Gastrocnemius medialis (tissue), 4 donors: ENCODE measurements around the gene TM7SF3. TPM values are rescaled to one million over a fixed set of nuclear protein-coding genes. Genes with fewer than 3 reads are reported as not detected.

Source experiments
- ATAC-seq, 2 donors: fragments of 150-250 bp; one replicate each; pipeline ENCODE4 v1.9.1; 2016
- DNase-seq, 2 donors: peaks; one replicate each; pipeline ENCODE4 v3.0.0-alpha.2; 2019
- H3K27ac ChIP-seq, 4 donors: fragments of 200-600 bp; sonication (generic); 1 replicate in 1 of 4; 2 replicates in 3 of 4; pipeline ENCODE4 v1.5.1; 2016 to 2018; ENCODE audit warnings: mild to moderate bottlenecking in 2 of 4, moderate library complexity in 1 of 4
- H3K27me3 ChIP-seq, 3 donors: fragments of 200-600 bp; sonication (generic) in 2 of 3; 1 replicate in 1 of 3; 2 replicates in 2 of 3; pipeline versions ENCODE4 v1.5.1 to v1.6.0; 2016 to 2019; ENCODE audit warnings: mild to moderate bottlenecking in 1 of 3, moderate library complexity in 1 of 3
- H3K36me3 ChIP-seq, 2 donors: fragments of 200-600 bp; sonication (generic) in 1 of 2; one replicate each; pipeline ENCODE4 v1.5.1; 2017 to 2018
- H3K4me1 ChIP-seq, 2 donors: fragments of 200-600 bp; sonication (generic) in 1 of 2; one replicate each; pipeline ENCODE4 v1.5.1; 2016 to 2017; ENCODE audit warnings: mild to moderate bottlenecking in 2 of 2
- H3K4me3 ChIP-seq, 4 donors: fragments of 200-600 bp; sonication (generic) in 3 of 4; 1 replicate in 1 of 4; 2 replicates in 3 of 4; pipeline ENCODE4 v1.5.1; 2016 to 2019; ENCODE audit warnings: mild to moderate bottlenecking in 2 of 4
- H3K9me3 ChIP-seq, 3 donors: fragments of 200-600 bp; sonication (generic) in 2 of 3; 1 replicate in 1 of 3; 2 replicates in 2 of 3; pipeline ENCODE4 v1.5.1; 2016 to 2019
- CTCF ChIP-seq, 5 experiments: fragments of 450-650 bp in 3 of 5; fragments of 200-600 bp in 2 of 5; sonication (generic) in 2 of 5; IDR thresholded peaks in 4 of 5; conservative IDR thresholded peaks in 1 of 5; 1 replicate in 4 of 5; 2 replicates in 1 of 5; pipeline ENCODE4 v1.5.1; 2016 to 2019; ENCODE audit warnings: antibody characterized with exemption in 5 of 5, mild to moderate bottlenecking in 3 of 5, moderate library complexity in 3 of 5
- POLR2A ChIP-seq, 2 donors: fragments of 450-650 bp; IDR thresholded peaks; one replicate each; pipeline ENCODE4 v1.6.1; 2017; ENCODE audit warnings: antibody characterized with exemption in 2 of 2, mild to moderate bottlenecking in 2 of 2, moderate library complexity in 2 of 2
- in situ Hi-C, 4 donors: fragments of 200-750 bp; cut with MboI; loops; one replicate each; pipeline versions ENCODE4 v1.15.0 to v1.8.0; 2017; ENCODE audit warnings: low sequenced_read_pairs in 4 of 4
- intact Hi-C: fragments of 100-400 bp; cut with DNase I; formaldehyde crosslinking; loops from one replicate; pipeline ENCODE4 v1.15.1; 2023; ENCODE audit warnings: low total_unique reads
- total RNA-seq, 4 donors: library from RNA; depleted of rRNA; stranded (reverse); fragments of >200 nt; gene quantifications; one replicate each; pipeline versions ENCODE4 v1.1.0 to v1.2.3, GENCODE V29; 2016

The TM7SF3 gene
- total RNA-seq, 4 donors from 2014 or later: 8.6 to 19.8 (median 14.3) TPM

- H3K4me1 ChIP-seq: peaks cover 1 to 10% of the 10 kb centered on the region in 2 donors
- in situ Hi-C loops (no loop called here), intact Hi-C loops (no loop called here)
- no peaks in the 10 kb centered on the region for H3K9me3 ChIP-seq
- no peak for ATAC-seq
- H3K27ac ChIP-seq: no peak overlapping the region
- DNase-seq: no peak
- no peak overlapping the region for H3K4me3 ChIP-seq
- H3K27me3 ChIP-seq: no peaks in the 10 kb centered on the region
- TF ChIP-seq CTCF (IDR thresholded peaks at IDR 0.05 in 4 of 5, conservative IDR thresholded peaks at IDR 0.05 in 1 of 5) (no peak), POLR2A (IDR thresholded peaks at IDR 0.05) (no peak)
- no peaks in the 10 kb centered on the region for H3K36me3 ChIP-seq
Measured at GRCh38 chr12:26948309-26948708, 65.9 kb downstream of the TM7SF3 start.

- in situ Hi-C loops: no loop called here
- TF ChIP-seq POLR2A (IDR thresholded peaks at IDR 0.05): no peak
- TF ChIP-seq CTCF (IDR thresholded peaks at IDR 0.05 in 4 of 5, conservative IDR thresholded peaks at IDR 0.05 in 1 of 5): no peak
- Histone ChIP-seq H3K27ac (peak overlapping the region in 2 of 4 donors; percentile 25 to 96), H3K9me3 (no peaks in the 10 kb centered on the region), H3K36me3 (no peaks in the 10 kb centered on the region), H3K4me3 (peak overlapping the region in 1 of 4 donors; percentile 2), H3K4me1 (peaks cover 39 to 65% of the 10 kb centered on the region in 2 donors), H3K27me3 (no peaks in the 10 kb centered on the region)
- intact Hi-C loops: no loop called here
- DNase-seq (no peak), ATAC-seq (no peak)
Measured at GRCh38 chr12:26941215-26941594, 73.0 kb downstream of the TM7SF3 start.

GRCh38 chr12:26940516-26941214, 73.5 kb downstream of the TM7SF3 start:
- in situ Hi-C loops (no loop called here), intact Hi-C loops (no loop called here)
- no peaks in the 10 kb centered on the region for H3K27me3 ChIP-seq
- ATAC-seq: no peak
- H3K9me3 ChIP-seq: no peaks in the 10 kb centered on the region
- no peak for DNase-seq
- H3K36me3 ChIP-seq: no peaks in the 10 kb centered on the region
- H3K27ac ChIP-seq: peak overlapping the region in 2 of 4 donors; percentile 25 to 96
- H3K4me3 ChIP-seq: peak overlapping the region in 1 of 4 donors; percentile 2
- H3K4me1 ChIP-seq: peaks cover 44 to 71% of the 10 kb centered on the region in 2 donors
- no peak for TF ChIP-seq CTCF (IDR thresholded peaks at IDR 0.05 in 4 of 5, conservative IDR thresholded peaks at IDR 0.05 in 1 of 5)
- TF ChIP-seq POLR2A (IDR thresholded peaks at IDR 0.05): no peak

- peak overlapping the region; percentile 68 to 99 (median 90) for H3K4me3 ChIP-seq
- DNase-seq (no peak), ATAC-seq (no peak)
- no peaks in the 10 kb centered on the region for H3K27me3 ChIP-seq
- in situ Hi-C loops (loop anchor here in 2 of 4 donors (5.0 to 10.0 kb wide), 2 partner anchors 72 to 85 kb away; partner anchors contain the start of genes MED21 (in 1 of the 2) and TM7SF3 (in 1 of the 2)), intact Hi-C loops (loop anchor here (2.0 to 10.0 kb wide), 3 partner anchors 107 to 1252 kb away; partner anchors contain the start of genes CCDC91, ITPR2 and PPFIBP1)
- no peaks in the 10 kb centered on the region for H3K36me3 ChIP-seq
- peaks cover 51 to 78% of the 10 kb centered on the region in 2 donors for H3K4me1 ChIP-seq
- peak overlapping the region; percentile 94 to 97 (median 96) for H3K27ac ChIP-seq
- H3K9me3 ChIP-seq: no peaks in the 10 kb centered on the region
- TF ChIP-seq POLR2A (IDR thresholded peaks at IDR 0.05) (no peak), CTCF (IDR thresholded peaks at IDR 0.05 in 4 of 5, conservative IDR thresholded peaks at IDR 0.05 in 1 of 5) (no peak)
Measured at GRCh38 chr12:26939953-26940352, 74.2 kb downstream of the TM7SF3 start.
